HG03442 (cell line): ENCODE data around the gene CFAP65.

Experiments used
- ATAC-seq: cut with Tn5 transposase; IDR thresholded peaks from one replicate; pipeline ENCODE4 v1.9.1; 2021; ENCODE audit warnings: mild to moderate bottlenecking, moderate library complexity; ENCODE audit not compliant: unreplicated experiment

CFAP65 gene

DNA sequence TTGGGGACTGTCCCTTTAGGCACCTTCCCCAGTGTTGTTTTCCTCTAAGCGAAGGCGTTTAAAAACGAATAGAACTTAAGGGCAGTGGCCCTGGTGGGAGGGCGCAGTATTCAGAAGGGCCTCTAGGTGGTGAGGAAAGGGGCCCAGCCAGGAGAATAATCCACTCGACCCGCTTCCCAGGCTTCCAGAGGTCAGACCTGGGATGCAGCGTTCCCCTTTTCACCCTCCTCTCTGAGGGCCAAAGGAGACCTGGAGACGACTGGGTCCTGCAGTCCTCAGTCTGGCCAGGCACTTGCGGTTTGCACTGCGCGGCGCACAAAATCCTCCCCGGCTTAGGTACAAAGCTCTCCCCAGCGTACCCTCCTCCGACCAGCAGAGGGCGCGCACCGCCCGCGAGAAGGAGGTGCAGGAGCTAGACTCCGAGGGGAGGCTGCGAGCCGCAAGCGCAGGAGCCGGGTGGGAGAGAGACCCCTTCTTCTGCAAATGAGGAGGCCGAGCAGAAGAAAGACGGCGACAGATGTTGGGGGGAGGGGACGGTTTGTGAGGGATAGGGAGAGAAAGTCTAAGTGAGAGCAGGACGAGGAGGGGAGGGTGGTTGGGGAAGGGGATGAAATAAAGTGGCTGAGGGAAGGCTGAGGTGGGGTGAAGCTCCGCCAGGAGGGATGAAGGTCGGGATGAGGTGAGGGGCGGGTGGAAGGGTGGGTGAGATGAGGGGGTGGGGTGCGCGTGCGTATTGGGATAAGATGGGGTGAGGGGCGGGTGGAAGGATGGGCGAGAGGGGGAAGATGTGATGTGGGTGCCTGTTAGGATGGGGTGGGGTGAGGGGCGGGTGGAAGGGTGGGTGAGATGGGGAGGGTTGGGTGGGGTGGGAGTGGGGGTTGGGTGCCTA is 61.2 kb downstream of the CFAP65 start:
- ATAC-seq, result peak; percentile 84

DNA sequence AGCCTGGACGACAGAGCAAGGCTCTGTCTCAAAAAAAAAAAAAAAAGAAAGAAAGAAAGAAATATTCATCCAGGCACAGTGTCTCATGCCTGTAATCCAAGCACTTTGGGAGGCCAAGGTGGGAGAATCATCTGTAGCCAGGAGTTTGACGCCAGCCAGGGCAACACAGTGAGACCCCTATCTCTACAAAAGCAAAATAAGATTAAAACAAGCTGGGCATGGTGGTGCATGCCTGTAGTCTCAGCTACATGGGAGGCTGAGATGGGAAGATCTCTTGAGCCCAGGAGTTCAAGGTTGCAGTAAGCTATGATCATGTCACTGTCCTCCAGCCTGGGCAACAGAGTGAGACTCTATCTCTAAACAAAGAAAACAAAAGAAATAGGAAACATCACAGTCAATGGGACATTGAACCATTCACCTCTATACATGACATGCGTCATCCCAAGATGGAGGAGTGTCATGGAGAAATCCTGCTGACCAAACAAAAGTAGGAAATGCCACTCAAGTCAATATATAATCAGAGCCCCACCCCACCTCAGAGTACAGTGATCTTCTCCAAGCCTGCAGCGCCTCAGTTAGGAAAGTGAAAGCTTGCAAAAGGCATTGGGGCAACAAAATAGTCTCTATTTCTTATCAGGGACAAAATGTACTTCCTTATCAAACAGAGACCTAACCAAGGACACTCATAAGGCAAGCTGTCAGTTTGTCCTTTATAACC is 66.1 kb downstream of the CFAP65 start:
- ATAC-seq, result no peak

GRCh38 chr2:218970894-218971293 is 70.4 kb downstream of the CFAP65 start:
- no peak for ATAC-seq

GRCh38 chr2:218964041-218964771 is 77.1 kb downstream of the CFAP65 start:
- no peak for ATAC-seq

- ATAC-seq, result no peak
Measured at GRCh38 chr2:218963601-218964000, 77.7 kb downstream of the CFAP65 start.

DNA sequence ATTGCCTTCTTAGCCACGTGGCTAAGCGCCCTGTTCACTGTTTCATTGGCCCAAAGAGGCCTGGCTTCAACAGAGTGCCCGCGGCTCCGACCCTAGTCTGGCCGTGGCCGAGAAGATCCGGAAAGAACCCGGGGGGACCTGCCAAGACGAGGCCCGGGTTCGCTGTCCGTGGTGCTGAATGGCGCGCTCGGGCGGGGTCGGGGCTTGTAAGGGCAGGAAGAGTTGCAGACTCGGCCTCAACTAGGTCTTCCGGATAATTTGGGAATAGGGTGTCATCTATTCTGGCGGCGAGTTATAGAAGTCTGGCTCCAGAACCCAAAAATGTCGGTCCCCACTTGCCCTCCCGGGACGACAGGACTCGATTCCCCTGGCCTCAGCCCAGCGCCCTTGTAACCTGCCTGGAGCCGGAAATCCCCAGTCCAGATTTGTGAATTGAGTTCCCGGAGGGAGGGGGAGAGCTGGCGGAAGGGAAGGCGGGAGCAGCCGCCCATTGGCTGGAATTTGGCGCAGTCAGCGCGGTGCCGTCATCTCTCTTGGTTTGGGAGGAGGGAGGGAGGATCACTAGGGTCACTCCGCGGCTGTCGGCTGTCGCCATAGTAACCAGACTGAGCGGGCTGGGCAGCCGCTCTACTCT is 78.3 kb downstream of the CFAP65 start:
- ATAC-seq, result no peak

- ATAC-seq, result no peak
Measured at GRCh38 chr2:218961651-218962570, 79.4 kb downstream of the CFAP65 start.

GRCh38 chr2:218961229-218961628 is 80.1 kb downstream of the CFAP65 start:
- ATAC-seq, result no peak

GRCh38 chr2:218960309-218961165 is 80.8 kb downstream of the CFAP65 start:
- ATAC-seq, result no peak

GRCh38 chr2:218959761-218960308 is 81.5 kb downstream of the CFAP65 start:
- no peak for ATAC-seq

DNA sequence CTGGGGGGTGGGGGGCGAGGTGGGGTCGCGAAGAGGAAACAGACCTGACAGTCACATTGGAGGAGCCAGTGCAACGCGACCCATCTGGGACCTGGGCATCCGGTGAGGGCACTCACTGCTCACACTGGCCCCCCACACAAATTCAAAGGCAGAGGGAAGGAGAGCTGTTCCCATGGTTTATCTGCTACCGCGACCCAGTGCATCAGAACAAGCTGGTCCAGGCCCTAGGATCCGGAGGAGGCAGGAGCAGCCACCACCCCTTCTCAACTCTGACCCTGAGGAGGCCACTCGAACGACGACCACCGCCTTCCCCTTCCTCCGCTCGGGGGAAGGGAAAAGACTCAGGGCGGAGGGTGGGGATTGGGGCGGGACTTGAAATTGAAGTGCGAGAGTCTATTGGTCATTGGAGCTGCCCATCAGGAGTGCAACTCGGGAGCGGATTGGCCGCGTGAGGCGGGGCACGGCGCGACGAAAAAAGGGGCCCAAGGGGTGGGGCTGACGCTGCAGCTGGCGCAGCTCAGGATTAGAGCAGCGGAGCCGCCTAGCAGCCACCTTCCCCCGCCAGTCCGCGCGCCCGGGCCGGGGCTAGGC is 82.1 kb downstream of the CFAP65 start, which contains the start of gene CDK5R2:
TSS of gene CDK5R2 (plus strand) at position 526 of the 591 bp plus-strand sequence. CDS start 155 bp downstream, outside the sequence.
- ATAC-seq, result peak; percentile 91

- no peak for ATAC-seq
Measured at GRCh38 chr2:218958276-218958675, 83.0 kb downstream of the CFAP65 start.

- ATAC-seq, result no peak
Measured at GRCh38 chr2:218957671-218958070, 83.6 kb downstream of the CFAP65 start.

GRCh38 chr2:218956039-218956438 is 85.3 kb downstream of the CFAP65 start:
- ATAC-seq, result no peak

DNA sequence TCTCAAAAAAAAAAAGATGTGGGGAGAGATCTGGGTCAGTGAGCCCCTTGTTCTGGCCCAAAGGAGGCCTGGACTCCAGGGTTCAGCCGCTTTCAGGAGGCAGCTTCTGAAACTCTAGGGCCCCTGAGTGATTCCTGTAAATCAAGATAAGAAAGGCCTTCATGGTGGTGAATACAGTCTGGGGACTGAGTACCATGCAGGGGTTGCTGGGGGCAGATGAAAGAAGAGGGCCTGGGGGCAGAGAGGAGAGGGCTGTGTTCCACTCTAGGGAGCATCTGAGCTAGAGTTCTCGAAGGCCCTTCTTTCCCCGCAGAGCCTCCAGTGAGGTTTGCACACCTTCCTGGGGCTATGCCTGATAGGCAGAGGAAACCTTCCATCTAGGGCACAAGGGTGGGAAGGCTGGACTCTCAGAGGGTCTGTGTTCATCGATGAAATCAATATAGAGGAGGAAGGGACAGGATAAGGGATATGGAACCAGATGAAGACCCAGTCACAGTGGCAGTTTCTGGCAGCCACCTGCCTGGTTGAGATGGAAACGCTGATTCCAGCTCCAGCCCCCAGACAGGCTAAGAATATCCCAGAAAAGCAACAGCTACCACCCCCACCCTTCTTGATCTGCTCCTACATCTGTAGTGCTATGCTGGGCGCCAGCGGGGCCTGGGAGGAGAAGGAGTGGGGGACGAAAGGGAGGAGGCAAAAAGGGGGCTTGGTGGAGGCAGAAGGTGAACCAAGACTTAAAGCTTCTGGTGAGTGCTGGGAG is 86.6 kb downstream of the CFAP65 start:
- ATAC-seq, result no peak

GRCh38 chr2:218953366-218953954 is 87.9 kb downstream of the CFAP65 start:
- ATAC-seq, result no peak
